ENCODE data around the gene PRUNE2. TPM values are rescaled to one million over a fixed set of nuclear protein-coding genes. Genes with fewer than 3 reads are reported as not detected.

Gene PRUNE2
- total and polyA plus RNA-seq, 2 of the 8 experiments (the other 6 are each of a cell fraction or from before 2014, with no cell fraction given) = 5.5 to 13.3 TPM

DNA sequence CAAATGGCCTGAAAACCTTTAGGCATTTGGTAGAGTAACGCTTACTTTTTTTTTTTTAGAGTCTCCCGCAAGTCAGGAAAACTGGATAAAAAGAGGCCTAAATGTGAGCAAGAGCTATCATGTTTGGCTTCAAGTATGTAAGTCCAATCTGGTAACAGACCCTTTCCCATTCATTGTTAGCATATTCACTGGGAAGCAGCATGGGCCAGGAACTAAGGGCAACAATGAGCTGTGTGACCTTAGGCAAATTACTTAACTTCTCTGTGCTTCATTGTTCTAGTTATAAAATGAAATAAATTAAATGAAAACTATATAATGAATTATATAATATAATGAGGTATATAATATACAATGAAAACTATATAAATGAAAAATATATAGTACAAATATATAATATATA is 256.0 kb downstream of the PRUNE2 start (continued):
- TF ChIP-seq, protein P1, sequence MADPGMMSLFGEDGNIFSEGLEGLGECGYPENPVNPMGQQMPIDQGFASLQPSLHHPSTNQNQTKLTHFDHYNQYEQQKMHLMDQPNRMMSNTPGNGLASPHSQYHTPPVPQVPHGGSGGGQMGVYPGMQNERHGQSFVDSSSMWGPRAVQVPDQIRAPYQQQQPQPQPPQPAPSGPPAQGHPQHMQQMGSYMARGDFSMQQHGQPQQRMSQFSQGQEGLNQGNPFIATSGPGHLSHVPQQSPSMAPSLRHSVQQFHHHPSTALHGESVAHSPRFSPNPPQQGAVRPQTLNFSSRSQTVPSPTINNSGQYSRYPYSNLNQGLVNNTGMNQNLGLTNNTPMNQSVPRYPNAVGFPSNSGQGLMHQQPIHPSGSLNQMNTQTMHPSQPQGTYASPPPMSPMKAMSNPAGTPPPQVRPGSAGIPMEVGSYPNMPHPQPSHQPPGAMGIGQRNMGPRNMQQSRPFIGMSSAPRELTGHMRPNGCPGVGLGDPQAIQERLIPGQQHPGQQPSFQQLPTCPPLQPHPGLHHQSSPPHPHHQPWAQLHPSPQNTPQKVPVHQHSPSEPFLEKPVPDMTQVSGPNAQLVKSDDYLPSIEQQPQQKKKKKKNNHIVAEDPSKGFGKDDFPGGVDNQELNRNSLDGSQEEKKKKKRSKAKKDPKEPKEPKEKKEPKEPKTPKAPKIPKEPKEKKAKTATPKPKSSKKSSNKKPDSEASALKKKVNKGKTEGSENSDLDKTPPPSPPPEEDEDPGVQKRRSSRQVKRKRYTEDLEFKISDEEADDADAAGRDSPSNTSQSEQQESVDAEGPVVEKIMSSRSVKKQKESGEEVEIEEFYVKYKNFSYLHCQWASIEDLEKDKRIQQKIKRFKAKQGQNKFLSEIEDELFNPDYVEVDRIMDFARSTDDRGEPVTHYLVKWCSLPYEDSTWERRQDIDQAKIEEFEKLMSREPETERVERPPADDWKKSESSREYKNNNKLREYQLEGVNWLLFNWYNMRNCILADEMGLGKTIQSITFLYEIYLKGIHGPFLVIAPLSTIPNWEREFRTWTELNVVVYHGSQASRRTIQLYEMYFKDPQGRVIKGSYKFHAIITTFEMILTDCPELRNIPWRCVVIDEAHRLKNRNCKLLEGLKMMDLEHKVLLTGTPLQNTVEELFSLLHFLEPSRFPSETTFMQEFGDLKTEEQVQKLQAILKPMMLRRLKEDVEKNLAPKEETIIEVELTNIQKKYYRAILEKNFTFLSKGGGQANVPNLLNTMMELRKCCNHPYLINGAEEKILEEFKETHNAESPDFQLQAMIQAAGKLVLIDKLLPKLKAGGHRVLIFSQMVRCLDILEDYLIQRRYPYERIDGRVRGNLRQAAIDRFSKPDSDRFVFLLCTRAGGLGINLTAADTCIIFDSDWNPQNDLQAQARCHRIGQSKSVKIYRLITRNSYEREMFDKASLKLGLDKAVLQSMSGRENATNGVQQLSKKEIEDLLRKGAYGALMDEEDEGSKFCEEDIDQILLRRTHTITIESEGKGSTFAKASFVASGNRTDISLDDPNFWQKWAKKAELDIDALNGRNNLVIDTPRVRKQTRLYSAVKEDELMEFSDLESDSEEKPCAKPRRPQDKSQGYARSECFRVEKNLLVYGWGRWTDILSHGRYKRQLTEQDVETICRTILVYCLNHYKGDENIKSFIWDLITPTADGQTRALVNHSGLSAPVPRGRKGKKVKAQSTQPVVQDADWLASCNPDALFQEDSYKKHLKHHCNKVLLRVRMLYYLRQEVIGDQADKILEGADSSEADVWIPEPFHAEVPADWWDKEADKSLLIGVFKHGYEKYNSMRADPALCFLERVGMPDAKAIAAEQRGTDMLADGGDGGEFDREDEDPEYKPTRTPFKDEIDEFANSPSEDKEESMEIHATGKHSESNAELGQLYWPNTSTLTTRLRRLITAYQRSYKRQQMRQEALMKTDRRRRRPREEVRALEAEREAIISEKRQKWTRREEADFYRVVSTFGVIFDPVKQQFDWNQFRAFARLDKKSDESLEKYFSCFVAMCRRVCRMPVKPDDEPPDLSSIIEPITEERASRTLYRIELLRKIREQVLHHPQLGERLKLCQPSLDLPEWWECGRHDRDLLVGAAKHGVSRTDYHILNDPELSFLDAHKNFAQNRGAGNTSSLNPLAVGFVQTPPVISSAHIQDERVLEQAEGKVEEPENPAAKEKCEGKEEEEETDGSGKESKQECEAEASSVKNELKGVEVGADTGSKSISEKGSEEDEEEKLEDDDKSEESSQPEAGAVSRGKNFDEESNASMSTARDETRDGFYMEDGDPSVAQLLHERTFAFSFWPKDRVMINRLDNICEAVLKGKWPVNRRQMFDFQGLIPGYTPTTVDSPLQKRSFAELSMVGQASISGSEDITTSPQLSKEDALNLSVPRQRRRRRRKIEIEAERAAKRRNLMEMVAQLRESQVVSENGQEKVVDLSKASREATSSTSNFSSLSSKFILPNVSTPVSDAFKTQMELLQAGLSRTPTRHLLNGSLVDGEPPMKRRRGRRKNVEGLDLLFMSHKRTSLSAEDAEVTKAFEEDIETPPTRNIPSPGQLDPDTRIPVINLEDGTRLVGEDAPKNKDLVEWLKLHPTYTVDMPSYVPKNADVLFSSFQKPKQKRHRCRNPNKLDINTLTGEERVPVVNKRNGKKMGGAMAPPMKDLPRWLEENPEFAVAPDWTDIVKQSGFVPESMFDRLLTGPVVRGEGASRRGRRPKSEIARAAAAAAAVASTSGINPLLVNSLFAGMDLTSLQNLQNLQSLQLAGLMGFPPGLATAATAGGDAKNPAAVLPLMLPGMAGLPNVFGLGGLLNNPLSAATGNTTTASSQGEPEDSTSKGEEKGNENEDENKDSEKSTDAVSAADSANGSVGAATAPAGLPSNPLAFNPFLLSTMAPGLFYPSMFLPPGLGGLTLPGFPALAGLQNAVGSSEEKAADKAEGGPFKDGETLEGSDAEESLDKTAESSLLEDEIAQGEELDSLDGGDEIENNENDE (IDR thresholded peaks at IDR 0.05; ENCODE audit: insufficient replicate concordance, low read length) = no peak
- TF ChIP-seq EZH2 (IDR thresholded peaks at IDR 0.05; ENCODE audit: low read depth, low read length, severe bottlenecking) (no peak), ASH2L (IDR thresholded peaks at IDR 0.05; ENCODE audit: low read length) (no peak), NRF1 (IDR thresholded peaks at IDR 0.05; ENCODE audit: low read depth, low read length) (no peak), TAF1 (IDR thresholded peaks at IDR 0.05; ENCODE audit: low read depth, low read length) (no peak), POLR2A (IDR thresholded peaks at IDR 0.05; ENCODE audit: control extremely low read depth in 1 of 2, low read depth in 2 of 2, low read length in 2 of 2) (no peak), POLR2AphosphoS5 (IDR thresholded peaks at IDR 0.05; ENCODE audit: low read depth, low read length) (no peak), SIRT6 (IDR thresholded peaks at IDR 0.05; ENCODE audit: low read length) (no peak), JUND (IDR thresholded peaks at IDR 0.05; ENCODE audit: low read length) (no peak), POU5F1 (IDR thresholded peaks at IDR 0.05; ENCODE audit: low read depth, low read length) (no peak)
- TF ChIP-seq, protein P2, sequence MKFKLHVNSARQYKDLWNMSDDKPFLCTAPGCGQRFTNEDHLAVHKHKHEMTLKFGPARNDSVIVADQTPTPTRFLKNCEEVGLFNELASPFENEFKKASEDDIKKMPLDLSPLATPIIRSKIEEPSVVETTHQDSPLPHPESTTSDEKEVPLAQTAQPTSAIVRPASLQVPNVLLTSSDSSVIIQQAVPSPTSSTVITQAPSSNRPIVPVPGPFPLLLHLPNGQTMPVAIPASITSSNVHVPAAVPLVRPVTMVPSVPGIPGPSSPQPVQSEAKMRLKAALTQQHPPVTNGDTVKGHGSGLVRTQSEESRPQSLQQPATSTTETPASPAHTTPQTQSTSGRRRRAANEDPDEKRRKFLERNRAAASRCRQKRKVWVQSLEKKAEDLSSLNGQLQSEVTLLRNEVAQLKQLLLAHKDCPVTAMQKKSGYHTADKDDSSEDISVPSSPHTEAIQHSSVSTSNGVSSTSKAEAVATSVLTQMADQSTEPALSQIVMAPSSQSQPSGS (IDR thresholded peaks at IDR 0.05; ENCODE audit: low read length) = no peak

Measured in H1 (cell line).